Transverse colon (tissue), 4 donors: ENCODE data around the gene WDFY3. TPM values are rescaled to one million over a fixed set of nuclear protein-coding genes. Genes with fewer than 3 reads are reported as not detected.

Experiments used
- DNase-seq: peaks from one replicate; pipeline ENCODE4 v3.0.0-alpha.2; 2019
- H3K27ac ChIP-seq, 4 donors: fragments of 200-600 bp; sonication (generic); 2 replicates each; pipeline ENCODE4 v1.5.1; 2016 to 2018; ENCODE audit warnings: inconsistent platforms in 4 of 4
- H3K27me3 ChIP-seq: fragments of 200-600 bp; sonication (generic); 2 replicates; pipeline ENCODE4 v1.5.1; 2017; ENCODE audit warnings: inconsistent platforms
- H3K36me3 ChIP-seq, 4 donors: fragments of 200-600 bp; sonication (generic); 2 replicates each; pipeline ENCODE4 v1.5.1; 2017 to 2019; ENCODE audit warnings: inconsistent platforms in 4 of 4
- H3K4me1 ChIP-seq, 4 donors: fragments of 200-600 bp; sonication (generic); 2 replicates each; pipeline ENCODE4 v1.5.1; 2017 to 2020; ENCODE audit warnings: inconsistent platforms in 4 of 4
- H3K4me3 ChIP-seq, 4 donors: fragments of 200-600 bp; sonication (generic); 1 replicate in 1 of 4; 2 replicates in 3 of 4; pipeline versions ENCODE4 v1.5.1 to v1.6.1; 2017 to 2019; ENCODE audit warnings: inconsistent platforms in 4 of 4
- H3K9me3 ChIP-seq, 2 donors: fragments of 200-600 bp; sonication (generic); 2 replicates each; pipeline ENCODE4 v1.5.1; 2017 to 2019; ENCODE audit warnings: inconsistent platforms in 2 of 2
- CTCF ChIP-seq, 5 experiments: fragments of 200-600 bp in 3 of 5; fragments of 450-650 bp in 2 of 5; sonication (generic) in 3 of 5; IDR thresholded peaks; 1 replicate in 2 of 5; 2 replicates in 3 of 5; pipeline ENCODE4 v1.5.1; 2016 to 2017; ENCODE audit warnings: antibody characterized with exemption in 5 of 5, inconsistent platforms in 3 of 5, mild to moderate bottlenecking in 2 of 5, moderate library complexity in 1 of 5
- EP300 ChIP-seq: sonication (generic); formaldehyde crosslinking; IDR thresholded peaks from one replicate; pipeline ENCODE4 v1.6.1; 2017; ENCODE audit warnings: antibody characterized with exemption, low read depth
- POLR2A ChIP-seq: fragments of 450-650 bp; IDR thresholded peaks from one replicate; pipeline ENCODE4 v1.6.1; 2016; ENCODE audit warnings: antibody characterized with exemption, mild to moderate bottlenecking, moderate library complexity
- POLR2AphosphoS5 ChIP-seq, 3 donors: sonication (generic); formaldehyde crosslinking; IDR thresholded peaks; one replicate each; pipeline ENCODE4 v1.6.1; 2016; ENCODE audit warnings: antibody characterized with exemption in 3 of 3
- WGBS, 2 donors: methylation state at CpG; one replicate each; pipeline ENCODE4 v1.1.5; 2018; ENCODE audit warnings: low coverage in 1 of 2; 5-methylcytosine and 5-hydroxymethylcytosine counted together
- in situ Hi-C, 4 donors: fragments of 200-750 bp; cut with MboI; loops; one replicate each; pipeline versions ENCODE4 v1.15.0 to v1.15.1; 2017; ENCODE audit warnings: low sequenced_read_pairs in 3 of 4, low pct_ligation_motif_present in 1 of 4, low pct_unique_long_range_greater_than_20kb in 1 of 4
- intact Hi-C: fragments of 100-400 bp; cut with DNase I; formaldehyde crosslinking; loops from one replicate; pipeline ENCODE4 v1.15.1; 2023; ENCODE audit warnings: low total_unique reads
- total RNA-seq, 4 donors: library from RNA; depleted of rRNA; stranded (reverse); fragments of >200 nt; gene quantifications; one replicate each; pipeline ENCODE4 v1.1.0, GENCODE V29; 2016

The WDFY3 gene
- total RNA-seq, 4 donors from 2014 or later, result 58.8 to 449 (median 69.2) TPM

- Histone ChIP-seq H3K4me3 (no peak overlapping the region), H3K27me3 (no peaks in the 10 kb centered on the region), H3K36me3 (peaks cover 0 to 4% (median 0%) of the 10 kb centered on the region in 4 donors), H3K4me1 (peaks cover 0 to 14% (median 0%) of the 10 kb centered on the region in 4 donors), H3K9me3 (no peaks in the 10 kb centered on the region), H3K27ac (no peak overlapping the region)
- TF ChIP-seq EP300, result no peak
- TF ChIP-seq CTCF (IDR thresholded peaks at IDR 0.05), result no peak
- no peak for TF ChIP-seq POLR2A
- TF ChIP-seq POLR2AphosphoS5 (IDR thresholded peaks at IDR 0.05), result no peak
- DNase-seq, result no peak
- intact Hi-C loops, result no loop called here
- 62 to 64% methylated on average over 1 of the region's 1 CpG for WGBS, 2 donors
- in situ Hi-C loops, result no loop called here
Measured at GRCh38 chr4:84925558-84925957, 40.9 kb downstream of the WDFY3 start.

GRCh38 chr4:84924434-84924833 is 42.1 kb downstream of the WDFY3 start:
- Histone ChIP-seq H3K27ac (no peak overlapping the region), H3K36me3 (peaks cover 0 to 1% (median 0%) of the 10 kb centered on the region in 4 donors), H3K4me3 (no peak overlapping the region), H3K27me3 (no peaks in the 10 kb centered on the region), H3K4me1 (peaks cover 0 to 18% (median 0%) of the 10 kb centered on the region in 4 donors), H3K9me3 (no peaks in the 10 kb centered on the region)
- 58% methylated on average over 1 of the region's 1 CpG; no CpG with 5 or more reads in 1 of the 2 donors for WGBS, 2 donors
- intact Hi-C loops, result no loop called here
- TF ChIP-seq EP300 (no peak), POLR2AphosphoS5 (IDR thresholded peaks at IDR 0.05) (no peak), POLR2A (no peak), CTCF (IDR thresholded peaks at IDR 0.05) (no peak)
- DNase-seq, result no peak
- in situ Hi-C loops, result no loop called here

GRCh38 chr4:84920617-84921016 is 45.9 kb downstream of the WDFY3 start:
- Histone ChIP-seq H3K4me1 (peaks cover 0 to 28% (median 4%) of the 10 kb centered on the region in 4 donors), H3K27ac (no peak overlapping the region), H3K4me3 (no peak overlapping the region), H3K9me3 (no peaks in the 10 kb centered on the region), H3K36me3 (no peaks in the 10 kb centered on the region), H3K27me3 (no peaks in the 10 kb centered on the region)
- DNase-seq, result no peak
- WGBS, 2 donors, result 65 to 77% methylated on average over 3 of the region's 3 CpGs
- TF ChIP-seq POLR2A (no peak), CTCF (IDR thresholded peaks at IDR 0.05) (no peak), POLR2AphosphoS5 (IDR thresholded peaks at IDR 0.05) (no peak), EP300 (no peak)
- intact Hi-C loops (no loop called here), in situ Hi-C loops (no loop called here)

GRCh38 chr4:84917869-84918600 is 48.5 kb downstream of the WDFY3 start:
- Histone ChIP-seq H3K27ac (no peak overlapping the region), H3K4me1 (peaks cover 0 to 26% (median 6%) of the 10 kb centered on the region in 4 donors), H3K27me3 (no peaks in the 10 kb centered on the region), H3K9me3 (no peaks in the 10 kb centered on the region), H3K36me3 (no peaks in the 10 kb centered on the region), H3K4me3 (no peak overlapping the region)
- in situ Hi-C loops (no loop called here), intact Hi-C loops (no loop called here)
- 90 to 93% methylated on average over 3 of the region's 3 CpGs for WGBS, 2 donors
- no peak for DNase-seq
- TF ChIP-seq POLR2A (no peak), EP300 (no peak), CTCF (IDR thresholded peaks at IDR 0.05) (no peak), POLR2AphosphoS5 (IDR thresholded peaks at IDR 0.05) (no peak)
